ENCODE results near the gene PCYT1A.

DNA sequence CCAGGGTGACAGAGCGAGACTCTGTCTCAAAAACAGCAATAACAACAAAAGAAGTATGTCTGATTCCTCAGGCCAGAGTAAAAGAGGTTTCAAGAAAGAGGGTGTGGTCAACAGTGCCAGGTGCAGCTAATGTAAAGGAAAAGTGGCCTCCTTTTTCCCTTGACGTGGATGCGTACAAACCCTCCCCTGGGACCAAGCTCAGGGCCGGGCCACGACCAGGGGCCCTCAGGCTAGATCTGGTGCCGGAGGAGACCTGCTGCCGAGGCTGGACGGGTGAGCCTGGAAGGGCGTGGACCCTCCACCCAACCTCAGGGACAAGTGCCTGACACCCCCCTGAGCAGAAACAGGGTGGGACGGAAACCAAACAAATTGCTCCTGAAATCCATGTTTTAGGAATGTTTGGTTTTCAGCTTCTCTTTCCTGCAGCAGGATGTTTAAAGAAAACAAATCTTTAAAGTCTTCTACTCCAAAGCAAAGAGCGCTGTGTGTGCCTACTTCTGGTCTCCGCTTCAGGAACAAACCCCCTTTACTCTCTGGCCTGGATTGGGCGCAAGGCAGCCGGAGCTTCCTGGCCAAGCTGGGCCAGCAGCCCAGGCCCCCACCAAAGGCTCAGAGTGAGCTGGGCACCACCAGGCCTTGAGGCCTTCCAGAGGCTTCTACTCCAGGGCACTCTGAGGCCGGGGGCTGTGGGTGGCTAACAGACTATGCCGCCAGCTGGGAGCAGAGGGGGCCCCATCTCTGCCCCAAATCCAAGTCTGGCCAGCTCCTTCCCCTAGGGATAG is 97.8 kb downstream of the PCYT1A start:
- TF ChIP-seq, protein P1, sequence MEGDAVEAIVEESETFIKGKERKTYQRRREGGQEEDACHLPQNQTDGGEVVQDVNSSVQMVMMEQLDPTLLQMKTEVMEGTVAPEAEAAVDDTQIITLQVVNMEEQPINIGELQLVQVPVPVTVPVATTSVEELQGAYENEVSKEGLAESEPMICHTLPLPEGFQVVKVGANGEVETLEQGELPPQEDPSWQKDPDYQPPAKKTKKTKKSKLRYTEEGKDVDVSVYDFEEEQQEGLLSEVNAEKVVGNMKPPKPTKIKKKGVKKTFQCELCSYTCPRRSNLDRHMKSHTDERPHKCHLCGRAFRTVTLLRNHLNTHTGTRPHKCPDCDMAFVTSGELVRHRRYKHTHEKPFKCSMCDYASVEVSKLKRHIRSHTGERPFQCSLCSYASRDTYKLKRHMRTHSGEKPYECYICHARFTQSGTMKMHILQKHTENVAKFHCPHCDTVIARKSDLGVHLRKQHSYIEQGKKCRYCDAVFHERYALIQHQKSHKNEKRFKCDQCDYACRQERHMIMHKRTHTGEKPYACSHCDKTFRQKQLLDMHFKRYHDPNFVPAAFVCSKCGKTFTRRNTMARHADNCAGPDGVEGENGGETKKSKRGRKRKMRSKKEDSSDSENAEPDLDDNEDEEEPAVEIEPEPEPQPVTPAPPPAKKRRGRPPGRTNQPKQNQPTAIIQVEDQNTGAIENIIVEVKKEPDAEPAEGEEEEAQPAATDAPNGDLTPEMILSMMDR (CRISPR knock-in tag; IDR thresholded peaks at IDR 0.05), result no peak
- TF ChIP-seq POLR2A (IDR thresholded peaks at IDR 0.05; ENCODE audit: insufficient read depth in 1 of 2, low read depth in 2 of 2, low read length in 2 of 2), result no peak
